HCT116 (cell line): ENCODE measurements around the gene USO1.

Source experiments
- CBX3 ChIP-seq: IDR thresholded peaks from 2 replicates; pipeline ENCODE4 v1.6.1; 2012; ENCODE audit warnings: low read depth
- CEBPB ChIP-seq: IDR thresholded peaks from 2 replicates; pipeline ENCODE4 v1.6.1; 2012; ENCODE audit warnings: low read depth
- CTCF ChIP-seq, 3 experiments: fragments of 200-600 bp in 1 of 3; sonication (generic) in 1 of 3; IDR thresholded peaks in 2 of 3; conservative IDR thresholded peaks in 1 of 3; 2 replicates each; pipeline ENCODE4 v1.5.1; 2012 to 2017; ENCODE audit warnings: low read depth in 2 of 3, low read length in 2 of 3, antibody characterized with exemption in 1 of 3, borderline replicate concordance in 1 of 3, control low read depth in 1 of 3, mild to moderate bottlenecking in 1 of 3, mixed read lengths in 1 of 3, mixed run types in 1 of 3, moderate library complexity in 1 of 3; ENCODE audit not compliant: insufficient read depth in 1 of 3
- EZH2 ChIP-seq: fragments of 200-600 bp; sonication (generic); IDR thresholded peaks from 2 replicates; pipeline ENCODE4 v1.6.1; 2017; ENCODE audit warnings: antibody characterized with exemption, mixed run types
- EZH2phosphoT487 ChIP-seq: fragments of 200-600 bp; IDR thresholded peaks from 2 replicates; pipeline ENCODE4 v1.6.1; 2018; ENCODE audit warnings: antibody characterized with exemption, borderline replicate concordance
- POLR2A ChIP-seq: IDR thresholded peaks from 2 replicates; pipeline ENCODE4 v1.7.0; 2011; ENCODE audit warnings: borderline replicate concordance; ENCODE audit not compliant: insufficient read depth, insufficient read length; ENCODE audit errors: extremely low read depth
- POLR2AphosphoS5 ChIP-seq: IDR thresholded peaks from 2 replicates; pipeline ENCODE4 v1.6.1; 2011; ENCODE audit warnings: mild to moderate bottlenecking, low read depth, low read length, moderate library complexity
- SP1 ChIP-seq: IDR thresholded peaks from 2 replicates; pipeline ENCODE4 v1.6.1; 2012; ENCODE audit warnings: low read depth
- ZBTB33 ChIP-seq: IDR thresholded peaks from 2 replicates; pipeline ENCODE4 v1.6.1; 2011; ENCODE audit warnings: mild to moderate bottlenecking, low read length, moderate library complexity; ENCODE audit not compliant: insufficient replicate concordance; ENCODE audit errors: extremely low read depth
- ZNF274 ChIP-seq: fragments of 200-500 bp; sonication (Bioruptor generic); IDR thresholded peaks from 2 replicates; pipeline ENCODE4 v1.6.1; 2014; ENCODE audit warnings: mild to moderate bottlenecking, low read depth, low read length, inconsistent platforms
- TF ChIP-seq, protein P1 (sequence below): IDR thresholded peaks from 2 replicates; pipeline ENCODE4 v1.6.1; 2012
- TF ChIP-seq, protein P2 (sequence below): IDR thresholded peaks from 2 replicates; pipeline ENCODE4 v1.6.1; 2012; ENCODE audit warnings: low read depth

GRCh38 chr4:75678965-75679364 is 45.4 kb upstream of the USO1 start:
- TF ChIP-seq, protein P1, sequence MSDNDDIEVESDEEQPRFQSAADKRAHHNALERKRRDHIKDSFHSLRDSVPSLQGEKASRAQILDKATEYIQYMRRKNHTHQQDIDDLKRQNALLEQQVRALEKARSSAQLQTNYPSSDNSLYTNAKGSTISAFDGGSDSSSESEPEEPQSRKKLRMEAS: no peak
- TF ChIP-seq, protein P2, sequence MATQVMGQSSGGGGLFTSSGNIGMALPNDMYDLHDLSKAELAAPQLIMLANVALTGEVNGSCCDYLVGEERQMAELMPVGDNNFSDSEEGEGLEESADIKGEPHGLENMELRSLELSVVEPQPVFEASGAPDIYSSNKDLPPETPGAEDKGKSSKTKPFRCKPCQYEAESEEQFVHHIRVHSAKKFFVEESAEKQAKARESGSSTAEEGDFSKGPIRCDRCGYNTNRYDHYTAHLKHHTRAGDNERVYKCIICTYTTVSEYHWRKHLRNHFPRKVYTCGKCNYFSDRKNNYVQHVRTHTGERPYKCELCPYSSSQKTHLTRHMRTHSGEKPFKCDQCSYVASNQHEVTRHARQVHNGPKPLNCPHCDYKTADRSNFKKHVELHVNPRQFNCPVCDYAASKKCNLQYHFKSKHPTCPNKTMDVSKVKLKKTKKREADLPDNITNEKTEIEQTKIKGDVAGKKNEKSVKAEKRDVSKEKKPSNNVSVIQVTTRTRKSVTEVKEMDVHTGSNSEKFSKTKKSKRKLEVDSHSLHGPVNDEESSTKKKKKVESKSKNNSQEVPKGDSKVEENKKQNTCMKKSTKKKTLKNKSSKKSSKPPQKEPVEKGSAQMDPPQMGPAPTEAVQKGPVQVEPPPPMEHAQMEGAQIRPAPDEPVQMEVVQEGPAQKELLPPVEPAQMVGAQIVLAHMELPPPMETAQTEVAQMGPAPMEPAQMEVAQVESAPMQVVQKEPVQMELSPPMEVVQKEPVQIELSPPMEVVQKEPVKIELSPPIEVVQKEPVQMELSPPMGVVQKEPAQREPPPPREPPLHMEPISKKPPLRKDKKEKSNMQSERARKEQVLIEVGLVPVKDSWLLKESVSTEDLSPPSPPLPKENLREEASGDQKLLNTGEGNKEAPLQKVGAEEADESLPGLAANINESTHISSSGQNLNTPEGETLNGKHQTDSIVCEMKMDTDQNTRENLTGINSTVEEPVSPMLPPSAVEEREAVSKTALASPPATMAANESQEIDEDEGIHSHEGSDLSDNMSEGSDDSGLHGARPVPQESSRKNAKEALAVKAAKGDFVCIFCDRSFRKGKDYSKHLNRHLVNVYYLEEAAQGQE: no peak
- TF ChIP-seq CTCF (IDR thresholded peaks at IDR 0.05 in 2 of 3, conservative IDR thresholded peaks at IDR 0.05 in 1 of 3; ENCODE audit: borderline replicate concordance in 1 of 3, insufficient read depth in 1 of 3, low read depth in 2 of 3, low read length in 2 of 3): no peak
- TF ChIP-seq EZH2: no peak
- TF ChIP-seq POLR2A: no peak
- no peak for TF ChIP-seq EZH2phosphoT487
- no peak for TF ChIP-seq ZNF274
- no peak for TF ChIP-seq CBX3
- no peak for TF ChIP-seq POLR2AphosphoS5
- TF ChIP-seq CEBPB: no peak
- no peak for TF ChIP-seq ZBTB33
- no peak for TF ChIP-seq SP1
